Measurements from ENCODE around the gene SH3PXD2A. TPM values are rescaled to one million over a fixed set of nuclear protein-coding genes. Genes with fewer than 3 reads are reported as not detected.

SH3PXD2A gene
- total and polyA plus RNA-seq, 10 of the 15 experiments (the other 5 are each of a cell fraction or from before 2014, with no cell fraction given) = 0.63 to 14.0 (median 4.4) TPM

- Histone ChIP-seq H3K4me2 (ENCODE audit: control insufficient read depth, insufficient read depth) (no peak overlapping the region), H3K36me3 (ENCODE audit: control insufficient read depth in 2 of 2, insufficient read depth in 2 of 2, low read length in 1 of 2) (no peaks in the 10 kb centered on the region), H3K9ac (ENCODE audit: control insufficient read depth, insufficient read depth, low read length) (no peak overlapping the region), H3K4me3 (no peak overlapping the region), H3K4me1 (ENCODE audit: control insufficient read depth, insufficient read depth, low read length) (no peaks in the 10 kb centered on the region), H3K9me3 (replicated peaks; ENCODE audit: control insufficient read depth, insufficient read depth, low read length) (no peaks in the 10 kb centered on the region), H2AFZ (ENCODE audit: control insufficient read depth, low read depth, low read length) (no peak overlapping the region), H3K27ac (ENCODE audit: control insufficient read depth, insufficient read depth) (no peak overlapping the region), H4K20me1 (ENCODE audit: control insufficient read depth, insufficient read depth) (no peaks in the 10 kb centered on the region; the same call in 1 of the 2 replicates), H3K79me2 (ENCODE audit: control insufficient read depth, insufficient read depth, low read length) (no peaks in the 10 kb centered on the region), H3K27me3 (replicated peaks in 1 of 2; ENCODE audit: control insufficient read depth in 2 of 2, insufficient read depth in 2 of 2, low read length in 1 of 2) (no peaks in the 10 kb centered on the region)
- ATAC-seq = no peak
- in situ Hi-C loops (cut with MboI) (loop anchor here (5.0 to 10.0 kb wide), 2 partner anchors 150 to 493 kb away; no protein-coding TSS in a partner anchor), intact Hi-C loops (cut with micrococcal nuclease; ENCODE audit: unreplicated experiment) (loop anchor here (5.0 kb wide), 1 partner anchor 495 kb away; no protein-coding TSS in a partner anchor)
- ChIA-PET CTCF (interaction anchor here (0.6 to 6.9 kb wide), 31 partner anchors 8 to 561 kb away, joined by 3 to 120 read pairs (median 5); partner anchors contain the start of gene SFR1), RAD21 (ENCODE audit: unreplicated experiment) (interaction anchor here (1.0 to 4.1 kb wide), 16 partner anchors 10 to 429 kb away, joined by 3 to 45 read pairs (median 6); no protein-coding TSS in a partner anchor), POLR2A (no interaction called here), SMC1A (ENCODE audit: uncharacterized antibody, unreplicated experiment) (interaction anchor here (0.6 to 6.7 kb wide), 17 partner anchors 10 to 601 kb away, joined by 3 to 50 read pairs (median 4); no protein-coding TSS in a partner anchor)
- DNase-seq (ENCODE audit: low read depth, low spot score) = no peak
- 9% methylated on average over 5 of the region's 5 CpGs for WGBS (ENCODE audit: insufficient coverage, insufficient replicate concordance, low lambda C conversion rate, missing lambda C conversion rate)
- BruUV-seq (replicated peaks) = no TSS peak
- TF ChIP-seq BACH1 (IDR thresholded peaks at IDR 0.05; ENCODE audit: borderline replicate concordance) (no peak), RFX5 (IDR thresholded peaks at IDR 0.05; ENCODE audit: low read depth, low read length) (no peak), NFYA (IDR thresholded peaks at IDR 0.05; ENCODE audit: borderline replicate concordance, low read depth, low read length) (no peak), SIN3A (IDR thresholded peaks at IDR 0.05; ENCODE audit: low read depth, low read length) (no peak), CHD2 (IDR thresholded peaks at IDR 0.05; ENCODE audit: borderline replicate concordance, low read depth, low read length) (no peak), ZNF24 (IDR thresholded peaks at IDR 0.05) (no peak), MYB (IDR thresholded peaks at IDR 0.05; ENCODE audit: borderline replicate concordance, low read depth, low read length) (no peak), SUPT20H (IDR thresholded peaks at IDR 0.05; ENCODE audit: borderline replicate concordance, control insufficient read depth, low read depth, low read length) (no peak), CEBPB (IDR thresholded peaks at IDR 0.05; ENCODE audit: borderline replicate concordance in 1 of 2, low read depth in 2 of 2, low read length in 2 of 2) (no peak), EED (IDR thresholded peaks at IDR 0.05; ENCODE audit: low read depth) (no peak), NBN (IDR thresholded peaks at IDR 0.05) (no peak), IRF4 (IDR thresholded peaks at IDR 0.05; ENCODE audit: low read depth, low read length) (no peak)
- TF ChIP-seq, protein P1, sequence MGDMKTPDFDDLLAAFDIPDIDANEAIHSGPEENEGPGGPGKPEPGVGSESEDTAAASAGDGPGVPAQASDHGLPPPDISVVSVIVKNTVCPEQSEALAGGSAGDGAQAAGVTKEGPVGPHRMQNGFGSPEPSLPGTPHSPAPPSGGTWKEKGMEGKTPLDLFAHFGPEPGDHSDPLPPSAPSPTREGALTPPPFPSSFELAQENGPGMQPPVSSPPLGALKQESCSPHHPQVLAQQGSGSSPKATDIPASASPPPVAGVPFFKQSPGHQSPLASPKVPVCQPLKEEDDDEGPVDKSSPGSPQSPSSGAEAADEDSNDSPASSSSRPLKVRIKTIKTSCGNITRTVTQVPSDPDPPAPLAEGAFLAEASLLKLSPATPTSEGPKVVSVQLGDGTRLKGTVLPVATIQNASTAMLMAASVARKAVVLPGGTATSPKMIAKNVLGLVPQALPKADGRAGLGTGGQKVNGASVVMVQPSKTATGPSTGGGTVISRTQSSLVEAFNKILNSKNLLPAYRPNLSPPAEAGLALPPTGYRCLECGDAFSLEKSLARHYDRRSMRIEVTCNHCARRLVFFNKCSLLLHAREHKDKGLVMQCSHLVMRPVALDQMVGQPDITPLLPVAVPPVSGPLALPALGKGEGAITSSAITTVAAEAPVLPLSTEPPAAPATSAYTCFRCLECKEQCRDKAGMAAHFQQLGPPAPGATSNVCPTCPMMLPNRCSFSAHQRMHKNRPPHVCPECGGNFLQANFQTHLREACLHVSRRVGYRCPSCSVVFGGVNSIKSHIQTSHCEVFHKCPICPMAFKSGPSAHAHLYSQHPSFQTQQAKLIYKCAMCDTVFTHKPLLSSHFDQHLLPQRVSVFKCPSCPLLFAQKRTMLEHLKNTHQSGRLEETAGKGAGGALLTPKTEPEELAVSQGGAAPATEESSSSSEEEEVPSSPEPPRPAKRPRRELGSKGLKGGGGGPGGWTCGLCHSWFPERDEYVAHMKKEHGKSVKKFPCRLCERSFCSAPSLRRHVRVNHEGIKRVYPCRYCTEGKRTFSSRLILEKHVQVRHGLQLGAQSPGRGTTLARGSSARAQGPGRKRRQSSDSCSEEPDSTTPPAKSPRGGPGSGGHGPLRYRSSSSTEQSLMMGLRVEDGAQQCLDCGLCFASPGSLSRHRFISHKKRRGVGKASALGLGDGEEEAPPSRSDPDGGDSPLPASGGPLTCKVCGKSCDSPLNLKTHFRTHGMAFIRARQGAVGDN (IDR thresholded peaks at IDR 0.05) = no peak
- FAIRE-seq = no peak
Observed at GRCh38 chr10:103712146-103712545, 143.2 kb downstream of the SH3PXD2A start.

Measured in GM12878 (cell line).